B cell (primary cell): ENCODE results near the gene EEF2KMT. TPM values are rescaled to one million over a fixed set of nuclear protein-coding genes. Genes with fewer than 3 reads are reported as not detected.

Experiments used
- ATAC-seq: fragments of 200-7000 bp; cut with Tn5 transposase; one replicate; pipeline ENCODE4 v1.10.0; 2021; ENCODE audit warnings: low read depth, mild to moderate bottlenecking, moderate number of reproducible peaks, moderate library complexity
- CTCF ChIA-PET: fragments of 350-600 bp; sonication (Branson Sonifier 250); formaldehyde crosslinking; loops from one replicate; lab custom pipeline; 2021; ENCODE audit warnings: antibody characterized with exemption, inconsistent platforms; lab: Charles Lee
- POLR2A ChIA-PET: fragments of 350-600 bp; sonication (Branson Sonifier 250); formaldehyde crosslinking; loops from one replicate; lab custom pipeline; 2021; ENCODE audit warnings: antibody characterized with exemption; lab: Charles Lee
- DNase-seq: peaks from one replicate; pipeline ENCODE4 v3.0.0; 2013
- H2AFZ ChIP-seq: 2 replicates; pipeline ENCODE4 v1.6.1; 2012; ENCODE audit warnings: mild to moderate bottlenecking, low read depth, low read length; ENCODE audit not compliant: insufficient read depth, poor library complexity, severe bottlenecking
- H3K27ac ChIP-seq, 2 donors: 1 replicate in 1 of 2; 2 replicates in 1 of 2; pipeline ENCODE4 v1.5.1; 2012 to 2013; ENCODE audit warnings: low read length in 2 of 2, mild to moderate bottlenecking in 2 of 2, moderate library complexity in 1 of 2
- H3K27me3 ChIP-seq, 4 experiments: fragments of 200-600 bp in 1 of 4; sonication (generic) in 1 of 4; replicated peaks in 1 of 4; 1 replicate in 2 of 4; 2 replicates in 2 of 4; pipeline versions ENCODE4 v1.6.1 to v1.7.0; 2013 to 2016; ENCODE audit warnings: low read length in 3 of 4, mild to moderate bottlenecking in 2 of 4, mixed read lengths in 1 of 4, moderate library complexity in 1 of 4; ENCODE audit not compliant: insufficient read depth in 4 of 4, control insufficient read depth in 3 of 4; ENCODE audit errors: control extremely low read depth in 1 of 4
- H3K36me3 ChIP-seq, 2 experiments: replicated peaks in 1 of 2; 1 replicate in 1 of 2; 2 replicates in 1 of 2; pipeline versions ENCODE4 v1.6.1 to v1.7.1; 2013; ENCODE audit warnings: low read length in 1 of 2; ENCODE audit not compliant: insufficient read depth in 2 of 2, control insufficient read depth in 1 of 2; ENCODE audit errors: control extremely low read depth in 1 of 2, extremely low read depth in 1 of 2
- H3K4me1 ChIP-seq, 2 donors: fragments of 200-600 bp in 1 of 2; sonication (generic) in 1 of 2; 1 replicate in 1 of 2; 2 replicates in 1 of 2; pipeline versions ENCODE4 v1.5.1 to v1.6.1; 2013 to 2017; ENCODE audit warnings: low read length in 2 of 2; ENCODE audit not compliant: control insufficient read depth in 2 of 2, insufficient read depth in 2 of 2
- H3K4me2 ChIP-seq: replicated peaks from 2 replicates; pipeline ENCODE3; 2012; ENCODE audit warnings: mild to moderate bottlenecking, low read depth, low read length; ENCODE audit not compliant: poor library complexity, severe bottlenecking
- H3K4me3 ChIP-seq, 5 experiments: fragments of 200-600 bp in 1 of 5; sonication (generic) in 1 of 5; 1 replicate in 3 of 5; 2 replicates in 2 of 5; pipeline versions ENCODE4 v1.5.1 to v1.7.0; 2011 to 2016; ENCODE audit warnings: low read length in 4 of 5, mild to moderate bottlenecking in 4 of 5, low read depth in 2 of 5, control low read depth in 1 of 5, moderate library complexity in 1 of 5; ENCODE audit not compliant: insufficient read depth in 1 of 5; ENCODE audit errors: control extremely low read depth in 1 of 5, extremely low read depth in 1 of 5
- H3K79me2 ChIP-seq: fragments of 200-600 bp; sonication (generic); one replicate; pipeline ENCODE4 v1.6.0; 2016; ENCODE audit warnings: low read length; ENCODE audit not compliant: control insufficient read depth, insufficient read depth
- H3K9ac ChIP-seq: fragments of 200-600 bp; sonication (generic); 2 replicates; pipeline ENCODE4 v1.6.1; 2017; ENCODE audit warnings: mild to moderate bottlenecking, low read length, moderate library complexity
- H3K9me3 ChIP-seq, 3 donors: one replicate each; pipeline versions ENCODE4 v1.6.1 to v1.7.1; 2013; ENCODE audit warnings: low read length in 2 of 3; ENCODE audit not compliant: control insufficient read depth in 2 of 3, insufficient read depth in 1 of 3; ENCODE audit errors: control extremely low read depth in 1 of 3
- H4K20me1 ChIP-seq: 2 replicates; pipeline ENCODE4 v1.6.0; 2012; ENCODE audit warnings: mild to moderate bottlenecking, low read length; ENCODE audit not compliant: insufficient read depth, control insufficient read depth, poor library complexity, severe bottlenecking
- H3K27ac Mint-ChIP-seq: one replicate; pipeline ENCODE4 v1.8.0; 2021; ENCODE audit warnings: mixed read lengths
- H3K27me3 Mint-ChIP-seq: one replicate; pipeline ENCODE4 v1.8.0; 2021; ENCODE audit warnings: mixed read lengths
- H3K4me1 Mint-ChIP-seq: one replicate; pipeline ENCODE4 v1.8.0; 2021; ENCODE audit warnings: mixed read lengths
- H3K4me3 Mint-ChIP-seq: one replicate; pipeline ENCODE4 v1.8.0; 2021; ENCODE audit warnings: mixed read lengths
- H3K9me3 Mint-ChIP-seq: one replicate; pipeline ENCODE4 v1.8.0; 2022; ENCODE audit warnings: mixed read lengths; ENCODE audit not compliant: insufficient read depth
- CTCF ChIP-seq: fragments of 200-600 bp; IDR thresholded peaks from one replicate; pipeline ENCODE4 v1.8.0; 2022; ENCODE audit warnings: antibody characterized with exemption, mild to moderate bottlenecking
- EZH2 ChIP-seq: IDR thresholded peaks from 2 replicates; pipeline ENCODE4 v1.6.1; 2012; ENCODE audit warnings: borderline replicate concordance, low read depth, mild to moderate bottlenecking, moderate library complexity, low read length; ENCODE audit not compliant: insufficient read depth, poor library complexity, severe bottlenecking
- WGBS: methylation state at CpG from one replicate; pipeline ENCODE4 v1.1.5; 2013; ENCODE audit warnings: missing lambda C conversion rate; ENCODE audit not compliant: insufficient coverage; 5-methylcytosine and 5-hydroxymethylcytosine counted together
- intact Hi-C: fragments of 100-400 bp; cut with micrococcal nuclease; formaldehyde crosslinking; loops from one replicate; pipeline ENCODE4 v1.10.0; 2022
- polyA plus RNA-seq: library from polyadenylated mRNA; depleted of rRNA; stranded (reverse); fragments of >200 nt; gene quantifications from 2 replicates; pipeline ENCODE4 v1.2.3, GENCODE V29; 2012
- total RNA-seq, 2 donors: library from RNA; stranded (reverse); fragments of 120-200 nt in 1 of 2; gene quantifications; 1 replicate in 1 of 2; 2 replicates in 1 of 2; pipeline versions ENCODE4 v1.2.3 to v1.2.4, GENCODE V29; 2013 to 2022

The EEF2KMT gene
- total and polyA plus RNA-seq, 2 donors (not counting 1 experiment from before 2014, with no cell fraction given): 7.8 to 8.0 TPM

- H3K27ac Mint-ChIP-seq: no peak overlapping the region
- Histone ChIP-seq H4K20me1 (no peaks in the 10 kb centered on the region), H3K36me3 (no peaks in the 10 kb centered on the region), H3K27me3 (no peaks in the 10 kb centered on the region), H3K9me3 (no peaks in the 10 kb centered on the region), H2AFZ (no peak overlapping the region), H3K79me2 (peaks cover 8% of the 10 kb centered on the region), H3K4me3 (no peak overlapping the region), H3K4me1 (peaks cover 14 to 18% of the 10 kb centered on the region in 2 donors), H3K4me2 (no peak overlapping the region), H3K27ac (no peak overlapping the region), H3K9ac (no peak overlapping the region)
- no peak for TF ChIP-seq EZH2
- TF ChIP-seq CTCF: no peak
- intact Hi-C loops: no loop called here
- ChIA-PET POLR2A (no interaction called here), CTCF (no interaction called here)
- ATAC-seq (no peak), DNase-seq (no peak)
- peaks cover 25% of the 10 kb centered on the region for H3K4me1 Mint-ChIP-seq
- no peak overlapping the region for H3K4me3 Mint-ChIP-seq
- WGBS: 93% methylated on average over 7 of the region's 9 CpGs
- no peaks in the 10 kb centered on the region for H3K9me3 Mint-ChIP-seq
- peaks cover 3% of the 10 kb centered on the region for H3K27me3 Mint-ChIP-seq
Observed at GRCh38 chr16:5069048-5069447, 28.5 kb downstream of the EEF2KMT start.

- CTCF ChIA-PET: no interaction called here
- TF ChIP-seq EZH2 (no peak), CTCF (no peak)
- 80% methylated on average over 4 of the region's 6 CpGs for WGBS
- Histone ChIP-seq H3K4me2 (no peak overlapping the region), H4K20me1 (no peaks in the 10 kb centered on the region), H3K79me2 (no peaks in the 10 kb centered on the region), H3K4me1 (peaks cover 6% of the 10 kb centered on the region in 2 donors), H2AFZ (no peak overlapping the region), H3K27ac (no peak overlapping the region), H3K9ac (no peak overlapping the region), H3K36me3 (no peaks in the 10 kb centered on the region), H3K4me3 (no peak overlapping the region), H3K9me3 (no peaks in the 10 kb centered on the region), H3K27me3 (peaks cover 0 to 7% (median 0%) of the 10 kb centered on the region in 4 experiments)
- H3K9me3 Mint-ChIP-seq: no peaks in the 10 kb centered on the region
- peaks cover 7% of the 10 kb centered on the region for H3K4me1 Mint-ChIP-seq
- H3K4me3 Mint-ChIP-seq: no peak overlapping the region
- DNase-seq: no peak
- ATAC-seq: no peak
- no peak overlapping the region for H3K27ac Mint-ChIP-seq
- intact Hi-C loops: no loop called here
- POLR2A ChIA-PET: no interaction called here
- H3K27me3 Mint-ChIP-seq: peaks cover 10% of the 10 kb centered on the region
Observed at GRCh38 chr16:5066511-5066910, 31.1 kb downstream of the EEF2KMT start.
